ENCODE data around the gene SLC15A4.

Gene SLC15A4

GRCh38 chr12:128792398-128792797, 31.4 kb downstream of the SLC15A4 start:
- no peak for DNase-seq

- no peak for DNase-seq
These were observed 32.1 kb downstream of the SLC15A4 start for GRCh38 chr12:128791395-128792322.

GRCh38 chr12:128790653-128791373, 32.9 kb downstream of the SLC15A4 start:
- no peak for DNase-seq

GRCh38 chr12:128790221-128790620, 33.5 kb downstream of the SLC15A4 start:
- DNase-seq, result no peak

- no peak for DNase-seq
These were observed 34.3 kb downstream of the SLC15A4 start for GRCh38 chr12:128789356-128789929.

GRCh38 chr12:128787827-128788226, 35.9 kb downstream of the SLC15A4 start:
- no peak for DNase-seq

GRCh38 chr12:128786741-128787391, 36.9 kb downstream of the SLC15A4 start:
- no peak for DNase-seq

GRCh38 chr12:128784030-128784760, 39.6 kb downstream of the SLC15A4 start:
- DNase-seq, result no peak

- peak; percentile 28 for DNase-seq
These were observed 40.6 kb downstream of the SLC15A4 start for GRCh38 chr12:128783129-128783574.

- DNase-seq, result no peak
These were observed 43.9 kb downstream of the SLC15A4 start for GRCh38 chr12:128779901-128780300.

GRCh38 chr12:128772249-128772648, 51.5 kb downstream of the SLC15A4 start:
- DNase-seq, result no peak

- no peak for DNase-seq
These were observed 52.1 kb downstream of the SLC15A4 start for GRCh38 chr12:128771681-128772080.

- no peak for DNase-seq
These were observed 56.2 kb downstream of the SLC15A4 start for GRCh38 chr12:128767518-128767917.

GRCh38 chr12:128766738-128767501, 56.8 kb downstream of the SLC15A4 start:
- DNase-seq, result no peak

GRCh38 chr12:128763395-128763794, 60.4 kb downstream of the SLC15A4 start:
- no peak for DNase-seq

GRCh38 chr12:128761379-128761790, 62.4 kb downstream of the SLC15A4 start:
- DNase-seq, result no peak

- DNase-seq, result no peak
These were observed 68.2 kb downstream of the SLC15A4 start for GRCh38 chr12:128755566-128755965.

GRCh38 chr12:128754275-128754674, 69.5 kb downstream of the SLC15A4 start:
- no peak for DNase-seq

- no peak for DNase-seq
These were observed 70.3 kb downstream of the SLC15A4 start for GRCh38 chr12:128753438-128753837.

GRCh38 chr12:128752386-128752785, 71.4 kb downstream of the SLC15A4 start:
- no peak for DNase-seq

- DNase-seq, result no peak
These were observed 76.3 kb downstream of the SLC15A4 start for GRCh38 chr12:128747441-128747840.

Data from stimulated activated CD4-positive, alpha-beta T cell treated with anti-CD3 and anti-CD28 coated beads, Interleukin-12 subunit alpha, Interleukin-12 subunit beta, amount 100 ng/mL, for 4 hours (primary cell).